Progenitor cell of endocrine pancreas (in vitro differentiated cells): ENCODE data around the gene MUS81. TPM values are rescaled to one million over a fixed set of nuclear protein-coding genes. Genes with fewer than 3 reads are reported as not detected.
A peak's percentile ranks its signal among the peaks of the same experiment; 100 is the strongest.

Source experiments
- DNase-seq: peaks from one replicate; pipeline ENCODE4 v3.0.0; 2021; ENCODE audit warnings: low spot score; ENCODE audit not compliant: unreplicated experiment
- H3K27ac Mint-ChIP-seq: 2 replicates; pipeline ENCODE4 v1.8.0; 2021; ENCODE audit warnings: mild to moderate bottlenecking, moderate library complexity, mixed read lengths
- H3K27me3 Mint-ChIP-seq: 2 replicates; pipeline ENCODE4 v1.8.0; 2021; ENCODE audit warnings: mixed read lengths
- H3K36me3 Mint-ChIP-seq: 2 replicates; pipeline ENCODE4 v1.8.0; 2022; ENCODE audit warnings: mixed read lengths; ENCODE audit not compliant: insufficient read depth
- H3K4me1 Mint-ChIP-seq: 2 replicates; pipeline ENCODE4 v1.8.0; 2021; ENCODE audit warnings: low read depth, mixed read lengths
- H3K4me3 Mint-ChIP-seq: 2 replicates; pipeline ENCODE4 v1.8.0; 2021; ENCODE audit warnings: low read depth, mild to moderate bottlenecking, moderate library complexity, mixed read lengths
- H3K9me3 Mint-ChIP-seq: 2 replicates; pipeline ENCODE4 v1.8.0; 2021; ENCODE audit warnings: low read depth, mixed read lengths
- CTCF ChIP-seq: fragments of 200-600 bp; sonication (generic); IDR thresholded peaks from one replicate; pipeline ENCODE4 v1.5.0; 2021; ENCODE audit warnings: antibody characterized with exemption, mild to moderate bottlenecking; ENCODE audit not compliant: unreplicated experiment
- total RNA-seq: library from RNA; stranded (reverse); gene quantifications from 2 replicates; pipeline ENCODE4 v1.2.1, GENCODE V29; 2021

Gene MUS81
- total RNA-seq, 1 donor from 2014 or later, result 60.5 TPM

- Mint-ChIP-seq H3K27me3 (no peaks in the 10 kb centered on the region), H3K9me3 (no peaks in the 10 kb centered on the region), H3K4me1 (peaks cover 20% of the 10 kb centered on the region), H3K4me3 (peak overlapping the region; percentile 80), H3K36me3 (peaks cover 6% of the 10 kb centered on the region), H3K27ac (no peak overlapping the region)
- DNase-seq, result no peak
- TF ChIP-seq CTCF, result no peak
These were observed 43.5 kb upstream of the MUS81 start for GRCh38 chr11:65816696-65817095.

GRCh38 chr11:65817312-65817834 is 42.9 kb upstream of the MUS81 start:
- DNase-seq, result no peak
- Mint-ChIP-seq H3K27me3 (no peaks in the 10 kb centered on the region), H3K36me3 (peaks cover 6% of the 10 kb centered on the region), H3K9me3 (no peaks in the 10 kb centered on the region), H3K4me3 (peak overlapping the region; percentile 80), H3K27ac (peak overlapping the region; percentile 91), H3K4me1 (peaks cover 20% of the 10 kb centered on the region)
- no peak for TF ChIP-seq CTCF

GRCh38 chr11:65817835-65818680 is 42.2 kb upstream of the MUS81 start:
- TF ChIP-seq CTCF, result peak; percentile 100
- H3K36me3 Mint-ChIP-seq, result peaks cover 6% of the 10 kb centered on the region
- H3K4me1 Mint-ChIP-seq, result peaks cover 20% of the 10 kb centered on the region
- DNase-seq, result peak; percentile 96
- no peaks in the 10 kb centered on the region for H3K27me3 Mint-ChIP-seq
- peak overlapping the region; percentile 91 for H3K27ac Mint-ChIP-seq
- peak overlapping the region; percentile 80 for H3K4me3 Mint-ChIP-seq
- no peaks in the 10 kb centered on the region for H3K9me3 Mint-ChIP-seq

GRCh38 chr11:65821107-65821506 is 39.1 kb upstream of the MUS81 start:
- H3K27me3 Mint-ChIP-seq, result no peaks in the 10 kb centered on the region
- H3K9me3 Mint-ChIP-seq, result no peaks in the 10 kb centered on the region
- peaks cover 4% of the 10 kb centered on the region for H3K36me3 Mint-ChIP-seq
- peaks cover 4% of the 10 kb centered on the region for H3K4me1 Mint-ChIP-seq
- H3K27ac Mint-ChIP-seq, result no peak overlapping the region
- no peak overlapping the region for H3K4me3 Mint-ChIP-seq
- DNase-seq, result no peak
- TF ChIP-seq CTCF, result no peak

GRCh38 chr11:65822776-65823528 is 37.3 kb upstream of the MUS81 start:
- no peaks in the 10 kb centered on the region for H3K9me3 Mint-ChIP-seq
- no peaks in the 10 kb centered on the region for H3K4me1 Mint-ChIP-seq
- H3K27me3 Mint-ChIP-seq, result no peaks in the 10 kb centered on the region
- H3K36me3 Mint-ChIP-seq, result no peaks in the 10 kb centered on the region
- no peak overlapping the region for H3K4me3 Mint-ChIP-seq
- TF ChIP-seq CTCF, result no peak
- H3K27ac Mint-ChIP-seq, result no peak overlapping the region
- DNase-seq, result no peak
